ENCODE data around the gene BCAR3.

- TF ChIP-seq CTCF (IDR thresholded peaks at IDR 0.05) (no peak), POLR2A (IDR thresholded peaks at IDR 0.05) (no peak)
Observed at GRCh38 chr1:93546162-93546863, 135.3 kb downstream of the BCAR3 start.
